GM19035 (cell line): ENCODE data around the gene SPSB3.
"Not testable (repeated sequence)": the region's sequence is repeated elsewhere in the genome, so short reads cannot be mapped to it uniquely, and the experiment has no call there.

Experiments
- ATAC-seq: cut with Tn5 transposase; IDR thresholded peaks from one replicate; pipeline ENCODE4 v1.9.1; 2021; ENCODE audit not compliant: unreplicated experiment

Gene SPSB3

GRCh38 chr16:1817276-1817589 lies 34.9 kb upstream of the SPSB3 start:
- no peak for ATAC-seq

- ATAC-seq, result no peak
Observed at GRCh38 chr16:1816396-1817275, 34.3 kb upstream of the SPSB3 start.

GRCh38 chr16:1815461-1815860 lies 33.1 kb upstream of the SPSB3 start:
- no peak for ATAC-seq

- ATAC-seq, result no peak
Observed at GRCh38 chr16:1812732-1813163, 30.4 kb upstream of the SPSB3 start.

- no peak for ATAC-seq
Observed at GRCh38 chr16:1810536-1810935, 28.2 kb upstream of the SPSB3 start.

- no peak for ATAC-seq
Observed at GRCh38 chr16:1810106-1810505, 27.7 kb upstream of the SPSB3 start.

GRCh38 chr16:1809281-1809801 lies 27.0 kb upstream of the SPSB3 start:
- ATAC-seq, result no peak

GRCh38 chr16:1808691-1809090 lies 26.3 kb upstream of the SPSB3 start:
- no peak for ATAC-seq

- no peak for ATAC-seq
Observed at GRCh38 chr16:1807626-1808025, 25.3 kb upstream of the SPSB3 start.

GRCh38 chr16:1800701-1801100 lies 18.3 kb upstream of the SPSB3 start:
- no peak for ATAC-seq

GRCh38 chr16:1799263-1799662 lies 16.9 kb upstream of the SPSB3 start:
- ATAC-seq, result not testable (repeated sequence)

GRCh38 chr16:1794908-1795666 lies 12.7 kb upstream of the SPSB3 start:
- no peak for ATAC-seq

- ATAC-seq, result no peak
Observed at GRCh38 chr16:1794221-1794871, 12.0 kb upstream of the SPSB3 start.

- ATAC-seq, result no peak
Observed at GRCh38 chr16:1793578-1794220, 11.3 kb upstream of the SPSB3 start, which contains the start of gene IGFALS. IGFALS (minus strand) TSS chr16:1793705; CDS start chr16:1793652, 53 bp downstream.

GRCh38 chr16:1792836-1793577 lies 10.6 kb upstream of the SPSB3 start:
- ATAC-seq, result no peak

GRCh38 chr16:1791943-1792812 lies 9.8 kb upstream of the SPSB3 start:
- no peak for ATAC-seq

- no peak for ATAC-seq
Observed at GRCh38 chr16:1791256-1791942, 9.0 kb upstream of the SPSB3 start.

GRCh38 chr16:1790611-1791255 lies 8.4 kb upstream of the SPSB3 start:
- no peak for ATAC-seq
